HepG2 (cell line): ENCODE results near the gene LGALS4. TPM values are rescaled to one million over a fixed set of nuclear protein-coding genes. Genes with fewer than 3 reads are reported as not detected.

Experiments
- AHR ChIP-seq: IDR thresholded peaks from 2 replicates; pipeline ENCODE4 v1.6.1; 2018; ENCODE audit warnings: missing genetic modification reagents, missing compliant biosample characterization
- BORCS8-MEF2B ChIP-seq: sonication (generic); formaldehyde crosslinking; IDR thresholded peaks from 2 replicates; pipeline ENCODE4 v1.8.0; 2022; ENCODE audit warnings: mild to moderate bottlenecking, missing genetic modification reagents
- GATAD1 ChIP-seq: IDR thresholded peaks from 2 replicates; pipeline ENCODE4 v1.6.1; 2016; ENCODE audit warnings: missing genetic modification reagents, missing compliant biosample characterization
- HHEX ChIP-seq: IDR thresholded peaks from 2 replicates; pipeline ENCODE4 v1.6.1; 2016; ENCODE audit warnings: control low read depth
- KDM5B ChIP-seq: sonication (generic); formaldehyde crosslinking; IDR thresholded peaks from 2 replicates; pipeline ENCODE4 v1.4.0; 2020; ENCODE audit warnings: missing genetic modification reagents, mild to moderate bottlenecking, borderline replicate concordance
- MBNL3 ChIP-seq: fragments of 250-450 bp; sonication (Bioruptor Pico); conservative IDR thresholded peaks from 2 replicates; pipeline ENCODE4 v1.8.0; 2022; ENCODE audit warnings: mild to moderate bottlenecking, inconsistent platforms
- PAX8 ChIP-seq: sonication (generic); formaldehyde crosslinking; IDR thresholded peaks from 2 replicates; pipeline ENCODE4 v1.8.0; 2022; ENCODE audit warnings: mild to moderate bottlenecking, missing genetic modification reagents, borderline replicate concordance
- RBAK ChIP-seq: sonication (generic); formaldehyde crosslinking; IDR thresholded peaks from 2 replicates; pipeline ENCODE4 v1.5.1; 2020; ENCODE audit warnings: mild to moderate bottlenecking, missing genetic modification reagents
- SIN3A ChIP-seq: IDR thresholded peaks from 2 replicates; pipeline ENCODE4 v1.6.1; 2011; ENCODE audit warnings: low read depth, mild to moderate bottlenecking, control low read depth, low read length, borderline replicate concordance
- TBX2 ChIP-seq: sonication (generic); formaldehyde crosslinking; IDR thresholded peaks from 2 replicates; pipeline ENCODE4 v1.5.0; 2020; ENCODE audit warnings: missing genetic modification reagents, mild to moderate bottlenecking, borderline replicate concordance
- ZBTB21 ChIP-seq: sonication (generic); formaldehyde crosslinking; IDR thresholded peaks from 2 replicates; pipeline ENCODE4 v1.4.0; 2020; ENCODE audit warnings: missing genetic modification reagents
- ZC3H13 ChIP-seq: sonication (generic); formaldehyde crosslinking; IDR thresholded peaks from 2 replicates; pipeline ENCODE4 v1.8.1; 2023; ENCODE audit warnings: mild to moderate bottlenecking, missing genetic modification reagents, moderate library complexity
- ZMYM4 ChIP-seq: sonication (generic); formaldehyde crosslinking; IDR thresholded peaks from 2 replicates; pipeline ENCODE4 v1.8.1; 2023; ENCODE audit warnings: mild to moderate bottlenecking, missing genetic modification reagents
- ZNF136 ChIP-seq: sonication (generic); formaldehyde crosslinking; IDR thresholded peaks from 2 replicates; pipeline ENCODE4 v1.8.1; 2022; ENCODE audit warnings: low read depth, mild to moderate bottlenecking, moderate library complexity, missing genetic modification reagents
- ZNF225 ChIP-seq: sonication (generic); formaldehyde crosslinking; IDR thresholded peaks from 2 replicates; pipeline ENCODE4 v1.4.0; 2020; ENCODE audit warnings: mild to moderate bottlenecking, missing genetic modification reagents
- ZNF44 ChIP-seq: sonication (generic); formaldehyde crosslinking; IDR thresholded peaks from 2 replicates; pipeline ENCODE4 v1.5.1; 2020; ENCODE audit warnings: mild to moderate bottlenecking, missing genetic modification reagents
- ZNF672 ChIP-seq: sonication (generic); formaldehyde crosslinking; IDR thresholded peaks from 2 replicates; pipeline ENCODE4 v1.8.1; 2022; ENCODE audit warnings: missing genetic modification reagents
- polyA plus RNA-seq, 8 experiments: library from polyadenylated mRNA; depleted of rRNA in 3 of 8; stranded (reverse) in 7 of 8; unstranded in 1 of 8; fragments of >200 nt; fragmentation: Illumina TruSeq in 4 of 8; extraction: Trizol in 4 of 8; gene quantifications; 2 replicates each; pipeline versions ENCODE4 v1.2.1 to v1.2.3, GENCODE V29; 2011 to 2016; ENCODE audit warnings: low read depth in 4 of 8, missing spikeins in 1 of 8, mixed read lengths in 1 of 8; ENCODE audit not compliant: insufficient read depth in 1 of 8
- total RNA-seq, 5 experiments: library from RNA; depleted of rRNA; stranded (reverse); fragments of >200 nt; fragmentation: Illumina TruSeq; extraction: Trizol; gene quantifications; 2 replicates each; pipeline ENCODE4 v1.2.3, GENCODE V29; 2016; ENCODE audit warnings: low read depth in 1 of 5
- TF ChIP-seq, protein P1 (sequence below): sonication (generic); formaldehyde crosslinking; IDR thresholded peaks from 2 replicates; pipeline ENCODE4 v1.4.0; 2020; ENCODE audit warnings: missing genetic modification reagents
- TF ChIP-seq, protein P2 (sequence below), 2 experiments: sonication (generic) in 1 of 2; formaldehyde crosslinking in 1 of 2; IDR thresholded peaks; 2 replicates each; pipeline versions ENCODE4 v1.4.0 to v1.6.1; 2016 to 2020; ENCODE audit warnings: borderline replicate concordance in 1 of 2, low read depth in 1 of 2, mild to moderate bottlenecking in 1 of 2, missing genetic modification reagents in 1 of 2
- TF ChIP-seq, protein P3 (sequence below): sonication (generic); formaldehyde crosslinking; IDR thresholded peaks from 2 replicates; pipeline ENCODE4 v1.5.1; 2020; ENCODE audit warnings: missing genetic modification reagents, mild to moderate bottlenecking, borderline replicate concordance
- TF ChIP-seq, protein P4 (sequence below): sonication (generic); formaldehyde crosslinking; IDR thresholded peaks from 2 replicates; pipeline ENCODE4 v1.4.0; 2020; ENCODE audit warnings: missing genetic modification reagents

The LGALS4 gene
- total and polyA plus RNA-seq, 2 of the 13 experiments (the other 11 are each of a cell fraction or from before 2014, with no cell fraction given): 0.24 to 0.71 TPM

DNA sequence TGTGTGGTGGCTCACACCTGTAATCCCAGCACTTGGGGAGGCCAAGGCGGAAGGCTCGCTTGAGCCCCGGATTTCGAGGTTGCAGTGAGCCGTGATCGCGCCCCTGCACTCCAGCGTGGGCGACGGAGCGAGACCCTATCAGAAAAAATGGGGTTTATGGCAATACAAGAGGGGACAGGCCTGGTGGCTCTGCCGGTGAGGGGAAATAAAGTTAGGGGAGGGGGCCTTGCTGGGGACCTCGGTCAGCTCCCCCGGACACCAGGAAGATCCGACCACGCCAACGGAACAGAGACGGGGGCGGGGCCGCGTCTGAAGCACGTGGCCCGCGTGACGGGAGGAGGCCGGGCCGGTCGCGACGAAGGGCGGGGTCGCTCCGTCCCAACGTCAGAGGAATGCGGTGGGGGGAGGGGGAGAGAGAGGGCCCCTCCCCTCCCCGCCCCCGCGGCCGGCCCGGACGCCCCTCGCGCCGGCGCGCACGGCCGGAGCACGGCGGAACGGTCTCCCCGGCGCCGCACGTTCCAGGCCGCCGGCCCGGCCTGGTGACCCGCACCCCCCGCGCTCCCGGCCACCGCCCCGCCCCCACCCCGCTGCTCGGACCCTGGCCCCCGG is 39.0 kb upstream of the LGALS4 start (continued):
- TF ChIP-seq, protein P1, sequence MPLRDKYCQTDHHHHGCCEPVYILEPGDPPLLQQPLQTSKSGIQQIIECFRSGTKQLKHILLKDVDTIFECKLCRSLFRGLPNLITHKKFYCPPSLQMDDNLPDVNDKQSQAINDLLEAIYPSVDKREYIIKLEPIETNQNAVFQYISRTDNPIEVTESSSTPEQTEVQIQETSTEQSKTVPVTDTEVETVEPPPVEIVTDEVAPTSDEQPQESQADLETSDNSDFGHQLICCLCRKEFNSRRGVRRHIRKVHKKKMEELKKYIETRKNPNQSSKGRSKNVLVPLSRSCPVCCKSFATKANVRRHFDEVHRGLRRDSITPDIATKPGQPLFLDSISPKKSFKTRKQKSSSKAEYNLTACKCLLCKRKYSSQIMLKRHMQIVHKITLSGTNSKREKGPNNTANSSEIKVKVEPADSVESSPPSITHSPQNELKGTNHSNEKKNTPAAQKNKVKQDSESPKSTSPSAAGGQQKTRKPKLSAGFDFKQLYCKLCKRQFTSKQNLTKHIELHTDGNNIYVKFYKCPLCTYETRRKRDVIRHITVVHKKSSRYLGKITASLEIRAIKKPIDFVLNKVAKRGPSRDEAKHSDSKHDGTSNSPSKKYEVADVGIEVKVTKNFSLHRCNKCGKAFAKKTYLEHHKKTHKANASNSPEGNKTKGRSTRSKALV (CRISPR knock-in tag): no peak
- TF ChIP-seq SIN3A (peak; percentile 47; the same call in 1 of the 2 replicates), BORCS8-MEF2B (CRISPR knock-in tag) (peak; percentile 25; the same call in 1 of the 2 replicates), ZMYM4 (CRISPR knock-in tag) (no peak), ZNF44 (CRISPR knock-in tag) (no peak), ZNF225 (CRISPR knock-in tag) (no peak), HHEX (CRISPR knock-in tag) (no peak), KDM5B (CRISPR knock-in tag) (0 out of 2 replicates have a peak, but pooled peaks have one; percentile 22), PAX8 (CRISPR knock-in tag) (no peak), ZBTB21 (CRISPR knock-in tag) (no peak), AHR (CRISPR knock-in tag) (peak; percentile 17; the same call in 1 of the 2 replicates), ZNF136 (no peak), ZNF672 (CRISPR knock-in tag) (no peak), GATAD1 (CRISPR knock-in tag) (peak; percentile 64; the same call in 1 of the 2 replicates), RBAK (CRISPR knock-in tag) (no peak), ZC3H13 (peak; percentile 22; the same call in 1 of the 2 replicates), MBNL3 (no peak), TBX2 (no peak; the same call in 1 of the 2 replicates)
- TF ChIP-seq, protein P2, sequence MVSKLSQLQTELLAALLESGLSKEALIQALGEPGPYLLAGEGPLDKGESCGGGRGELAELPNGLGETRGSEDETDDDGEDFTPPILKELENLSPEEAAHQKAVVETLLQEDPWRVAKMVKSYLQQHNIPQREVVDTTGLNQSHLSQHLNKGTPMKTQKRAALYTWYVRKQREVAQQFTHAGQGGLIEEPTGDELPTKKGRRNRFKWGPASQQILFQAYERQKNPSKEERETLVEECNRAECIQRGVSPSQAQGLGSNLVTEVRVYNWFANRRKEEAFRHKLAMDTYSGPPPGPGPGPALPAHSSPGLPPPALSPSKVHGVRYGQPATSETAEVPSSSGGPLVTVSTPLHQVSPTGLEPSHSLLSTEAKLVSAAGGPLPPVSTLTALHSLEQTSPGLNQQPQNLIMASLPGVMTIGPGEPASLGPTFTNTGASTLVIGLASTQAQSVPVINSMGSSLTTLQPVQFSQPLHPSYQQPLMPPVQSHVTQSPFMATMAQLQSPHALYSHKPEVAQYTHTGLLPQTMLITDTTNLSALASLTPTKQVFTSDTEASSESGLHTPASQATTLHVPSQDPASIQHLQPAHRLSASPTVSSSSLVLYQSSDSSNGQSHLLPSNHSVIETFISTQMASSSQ (IDR thresholded peaks at IDR 0.05; ENCODE audit: low read depth): 0 out of 2 replicates have a peak, but pooled peaks have one; percentile 16
- TF ChIP-seq, protein P2 (CRISPR knock-in tag; IDR thresholded peaks at IDR 0.05; ENCODE audit: borderline replicate concordance): 0 out of 2 replicates have a peak, but pooled peaks have one; percentile 60
- TF ChIP-seq, protein P3, sequence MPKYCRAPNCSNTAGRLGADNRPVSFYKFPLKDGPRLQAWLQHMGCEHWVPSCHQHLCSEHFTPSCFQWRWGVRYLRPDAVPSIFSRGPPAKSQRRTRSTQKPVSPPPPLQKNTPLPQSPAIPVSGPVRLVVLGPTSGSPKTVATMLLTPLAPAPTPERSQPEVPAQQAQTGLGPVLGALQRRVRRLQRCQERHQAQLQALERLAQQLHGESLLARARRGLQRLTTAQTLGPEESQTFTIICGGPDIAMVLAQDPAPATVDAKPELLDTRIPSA (CRISPR knock-in tag): no peak
- TF ChIP-seq, protein P4, sequence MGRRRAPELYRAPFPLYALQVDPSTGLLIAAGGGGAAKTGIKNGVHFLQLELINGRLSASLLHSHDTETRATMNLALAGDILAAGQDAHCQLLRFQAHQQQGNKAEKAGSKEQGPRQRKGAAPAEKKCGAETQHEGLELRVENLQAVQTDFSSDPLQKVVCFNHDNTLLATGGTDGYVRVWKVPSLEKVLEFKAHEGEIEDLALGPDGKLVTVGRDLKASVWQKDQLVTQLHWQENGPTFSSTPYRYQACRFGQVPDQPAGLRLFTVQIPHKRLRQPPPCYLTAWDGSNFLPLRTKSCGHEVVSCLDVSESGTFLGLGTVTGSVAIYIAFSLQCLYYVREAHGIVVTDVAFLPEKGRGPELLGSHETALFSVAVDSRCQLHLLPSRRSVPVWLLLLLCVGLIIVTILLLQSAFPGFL (CRISPR knock-in tag): no peak
